ENCODE results near the gene NDRG3. TPM values are rescaled to one million over a fixed set of nuclear protein-coding genes. Genes with fewer than 3 reads are reported as not detected.
"Not testable (repeated sequence)": the region's sequence is repeated elsewhere in the genome, so short reads cannot be mapped to it uniquely, and the experiment has no call there.

The NDRG3 gene
- polyA plus RNA-seq, 1 donor: 37.4 TPM

DNA sequence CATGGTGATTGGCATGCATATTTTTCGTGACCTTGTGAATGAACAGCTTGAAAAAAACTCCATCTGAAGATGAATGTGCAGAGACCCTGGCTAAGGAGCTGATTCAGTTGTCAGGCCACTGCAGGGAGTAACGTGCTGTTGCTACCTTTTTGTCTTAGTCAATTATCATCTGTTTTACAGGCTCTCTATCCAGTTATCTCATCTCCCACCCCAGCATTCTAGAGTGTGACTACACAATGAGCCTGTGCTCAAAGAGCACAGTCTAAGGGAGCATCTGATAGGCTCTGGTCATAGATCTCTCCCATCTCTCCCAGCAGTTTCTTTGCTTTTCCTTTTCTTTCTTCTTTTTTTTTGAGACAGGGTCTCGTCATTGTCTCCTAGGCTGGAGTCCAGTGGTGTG, 45.5 kb downstream of the NDRG3 start:
- no peak for DNase-seq

DNA sequence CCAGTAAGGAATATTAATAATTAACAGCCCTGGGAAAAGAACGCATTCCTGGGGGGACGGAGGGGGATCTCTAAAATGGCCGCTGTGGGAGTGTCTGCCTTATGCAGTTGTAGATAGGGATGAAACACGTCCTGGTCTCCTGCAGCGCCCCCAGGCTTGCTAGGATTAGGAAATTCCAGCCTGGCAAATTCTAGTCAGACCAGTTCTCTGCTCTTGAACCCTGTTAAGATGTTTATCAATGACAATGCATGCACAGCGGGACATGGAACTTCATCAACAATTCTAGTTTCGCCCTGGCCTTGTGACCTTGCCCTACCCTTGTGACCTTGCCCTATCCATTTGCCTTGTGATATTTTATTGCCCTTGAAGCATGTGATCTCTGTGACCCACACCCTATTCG, 50.4 kb downstream of the NDRG3 start:
- not testable (repeated sequence) for DNase-seq

DNA sequence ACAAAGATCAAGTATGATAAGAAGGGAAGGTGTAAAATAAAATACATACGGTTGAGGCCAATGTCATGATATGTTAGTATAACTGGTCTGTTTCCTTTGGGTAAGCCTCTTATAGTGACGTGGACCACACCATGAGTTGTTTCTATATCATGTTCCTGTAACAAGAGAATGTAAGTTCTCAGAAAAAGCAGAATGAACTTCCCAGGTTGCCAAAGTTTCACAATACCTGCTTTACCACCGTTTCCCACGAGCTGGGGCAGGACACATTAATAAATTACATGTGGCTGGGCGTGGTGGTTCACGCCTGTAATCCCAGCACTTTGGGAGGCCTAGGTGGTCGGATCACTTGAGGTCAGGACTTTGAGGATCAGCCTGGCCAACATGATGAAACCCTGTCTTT, 57.3 kb downstream of the NDRG3 start:
- no peak for DNase-seq

DNA sequence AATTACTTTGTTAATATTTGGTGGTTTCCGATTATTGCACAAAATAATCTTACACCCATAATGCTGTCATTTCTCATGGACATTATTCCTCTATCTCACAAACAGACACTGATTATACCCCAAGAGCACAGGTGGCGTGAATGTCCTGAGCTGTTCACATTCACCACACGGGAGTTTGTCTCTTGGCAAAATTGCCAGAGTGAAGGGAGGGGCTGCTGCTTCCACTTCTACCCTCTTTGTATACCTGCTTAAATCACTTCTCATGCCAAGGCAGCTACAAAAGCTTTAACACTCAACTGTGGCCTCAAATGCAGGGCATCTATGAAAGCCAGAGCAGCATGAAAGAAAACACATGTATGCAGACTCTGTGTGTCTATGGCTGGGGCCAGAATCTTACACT, 58.0 kb downstream of the NDRG3 start:
- no peak for DNase-seq

DNA sequence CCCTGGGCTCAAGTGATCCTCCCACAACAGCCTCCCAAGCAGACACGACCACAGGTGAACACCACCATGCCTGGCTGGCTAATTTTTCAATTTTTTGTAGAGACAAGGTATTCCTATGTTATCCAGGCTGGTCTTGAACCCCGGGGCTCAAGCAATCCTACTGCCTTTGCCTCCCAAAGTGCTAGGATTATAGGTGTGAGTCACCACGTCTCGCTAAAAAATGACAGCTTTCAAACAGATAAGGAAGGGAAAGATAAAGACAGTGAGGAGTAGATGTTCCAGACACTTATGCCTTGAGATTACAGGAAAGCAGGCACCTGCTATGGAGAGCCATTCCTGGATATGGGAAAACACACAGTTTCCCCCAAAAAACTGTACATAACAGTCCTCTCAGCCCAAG, 58.9 kb downstream of the NDRG3 start:
- DNase-seq: no peak

DNA sequence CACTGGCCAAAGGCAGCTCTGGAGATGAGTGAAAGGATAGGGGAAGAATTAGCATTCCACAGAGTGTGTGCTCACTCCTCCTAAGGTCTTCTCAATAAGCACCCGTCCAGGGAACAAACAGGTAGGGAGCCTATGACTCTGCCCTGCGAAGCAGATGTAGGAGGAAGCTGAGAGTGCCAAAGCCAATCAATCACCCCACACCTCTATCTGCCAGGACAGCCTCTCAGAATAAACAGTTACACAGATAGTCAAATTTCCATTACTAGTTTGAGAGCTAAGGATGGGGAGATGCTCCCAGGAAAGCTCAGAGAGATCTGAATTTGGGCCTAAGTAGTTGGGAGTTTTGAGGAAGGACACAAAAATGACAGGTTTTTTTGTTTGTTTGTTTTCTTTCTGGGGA, 59.4 kb downstream of the NDRG3 start:
- no peak for DNase-seq

DNA sequence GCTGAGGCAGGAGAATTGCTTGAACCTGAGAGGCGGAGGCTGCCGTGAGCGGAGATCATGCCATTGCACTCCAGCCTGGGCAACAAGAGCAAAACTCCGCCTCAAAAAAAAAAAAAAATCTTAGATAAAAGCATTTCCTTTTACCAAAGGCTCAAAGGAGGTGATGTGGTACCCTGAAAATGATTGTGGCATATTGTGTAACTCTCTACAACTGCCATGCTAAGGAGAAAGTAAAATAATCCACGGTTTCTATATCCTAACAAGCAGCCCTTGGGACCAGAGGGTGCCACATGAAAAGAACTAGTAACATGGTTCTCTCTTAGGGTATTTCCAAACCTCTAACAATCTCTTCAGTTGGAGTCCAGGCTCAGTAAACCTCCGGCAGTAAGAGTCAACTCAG, 61.1 kb downstream of the NDRG3 start:
- no peak for DNase-seq

DNA sequence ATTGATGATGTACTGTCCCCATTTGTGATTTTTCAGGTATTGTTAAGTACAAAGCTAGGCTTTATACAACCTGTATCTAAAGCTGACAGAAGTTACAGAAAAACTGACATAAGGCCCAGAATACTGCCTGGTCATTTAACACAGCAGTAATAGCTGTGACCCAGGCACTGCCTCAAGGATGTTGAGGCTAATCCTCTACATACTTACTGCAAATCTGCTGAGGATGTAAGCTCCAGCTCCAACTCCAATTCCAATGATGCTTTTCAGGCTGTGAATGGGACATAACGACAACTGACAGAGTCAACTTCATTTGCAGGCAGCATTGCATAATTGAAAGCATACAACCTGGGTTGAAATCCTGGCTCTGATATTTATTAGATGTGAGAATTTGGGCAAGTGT, 63.6 kb downstream of the NDRG3 start:
- no peak for DNase-seq

DNA sequence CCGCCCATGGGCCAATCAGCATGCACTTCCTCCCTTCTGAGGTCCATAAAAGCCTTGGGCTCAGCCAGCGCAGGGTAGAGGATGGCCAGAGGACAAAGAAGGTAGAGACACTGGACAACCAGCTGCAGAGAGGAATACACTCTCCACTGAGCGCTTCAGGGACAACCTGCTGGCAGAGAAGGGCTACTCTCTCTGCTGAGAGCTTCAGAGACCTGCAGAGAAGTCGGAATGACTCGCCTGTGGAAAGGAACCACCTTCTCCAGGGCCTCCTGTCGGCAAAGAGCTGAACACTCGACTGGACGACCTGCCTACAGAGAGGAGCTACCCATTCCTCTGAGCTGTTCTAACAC, 68.5 kb downstream of the NDRG3 start:
- DNase-seq: no peak

DNA sequence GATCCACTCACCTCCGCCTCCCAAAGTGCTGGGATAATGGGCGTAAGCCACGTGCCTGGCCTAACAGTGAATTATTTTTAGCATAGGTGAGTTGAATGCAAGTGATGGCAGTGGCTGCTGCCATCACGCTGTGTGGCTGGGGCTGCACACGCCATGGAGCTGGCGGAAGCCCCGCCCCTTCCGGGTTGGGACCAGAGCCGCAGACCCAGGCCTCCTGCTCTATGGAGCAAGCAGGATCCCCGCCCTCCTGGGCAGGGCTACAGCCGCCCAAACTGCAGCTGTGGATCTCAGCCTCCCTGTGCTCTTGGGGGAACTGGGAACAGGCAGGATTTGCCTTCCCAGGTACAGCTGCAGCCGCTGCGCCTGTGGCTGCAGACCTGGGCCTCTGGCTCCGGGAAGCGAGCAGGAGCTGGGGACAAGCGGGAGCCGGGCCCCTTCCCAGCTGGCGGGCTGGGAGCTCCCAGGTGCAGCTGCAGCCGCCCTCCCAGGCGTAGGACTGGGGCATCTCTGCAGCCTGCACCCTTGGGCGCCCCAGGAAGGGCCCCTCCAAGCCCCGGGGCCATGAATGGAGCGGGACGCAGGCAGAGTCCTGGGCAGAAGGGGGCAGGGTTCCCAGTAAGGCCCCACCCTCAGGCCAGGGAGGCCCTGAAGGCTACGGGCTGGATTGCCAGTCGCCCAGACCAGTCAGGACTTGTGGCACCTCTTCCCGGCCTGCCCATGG, 69.0 kb downstream of the NDRG3 start:
- DNase-seq: no peak

DNA sequence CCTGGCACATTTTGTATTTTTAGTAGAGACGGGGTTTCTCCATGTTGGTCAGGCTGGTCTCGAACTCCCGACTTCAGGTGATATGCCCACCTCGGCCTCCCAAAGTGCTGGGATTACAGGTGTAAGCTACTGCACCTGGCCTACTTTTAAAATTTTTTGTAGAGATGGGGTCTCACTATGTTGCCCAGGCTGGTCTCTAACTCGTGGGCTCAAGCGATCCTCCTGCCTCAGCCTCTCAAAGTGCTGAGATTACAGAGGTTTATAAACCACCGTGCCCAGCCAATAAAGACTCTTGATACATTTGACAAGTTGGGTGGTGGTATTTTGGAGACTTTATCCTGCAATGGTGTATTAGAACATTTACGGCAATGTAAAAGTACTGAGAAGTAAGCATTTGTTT, 70.3 kb downstream of the NDRG3 start:
- DNase-seq: not testable (repeated sequence)

DNA sequence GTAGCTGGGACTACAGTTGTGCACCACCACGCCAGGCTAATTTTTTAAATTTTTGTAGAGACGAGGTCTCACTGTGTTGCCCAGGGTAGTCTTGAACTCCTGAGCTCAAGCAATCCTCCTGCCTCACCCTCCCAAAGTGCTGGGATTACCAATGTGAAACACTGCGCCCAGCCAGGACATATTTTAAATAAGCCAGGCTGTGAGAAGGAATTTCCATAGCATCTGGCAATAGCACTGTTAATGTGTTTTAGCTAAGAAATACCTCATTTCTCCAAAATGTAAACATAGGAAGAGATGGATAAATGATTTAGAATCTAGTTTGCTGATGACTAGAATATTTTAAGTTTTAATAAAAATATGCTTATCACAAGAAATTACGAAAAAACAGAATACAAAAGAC, 72.9 kb downstream of the NDRG3 start:
- no peak for DNase-seq

DNA sequence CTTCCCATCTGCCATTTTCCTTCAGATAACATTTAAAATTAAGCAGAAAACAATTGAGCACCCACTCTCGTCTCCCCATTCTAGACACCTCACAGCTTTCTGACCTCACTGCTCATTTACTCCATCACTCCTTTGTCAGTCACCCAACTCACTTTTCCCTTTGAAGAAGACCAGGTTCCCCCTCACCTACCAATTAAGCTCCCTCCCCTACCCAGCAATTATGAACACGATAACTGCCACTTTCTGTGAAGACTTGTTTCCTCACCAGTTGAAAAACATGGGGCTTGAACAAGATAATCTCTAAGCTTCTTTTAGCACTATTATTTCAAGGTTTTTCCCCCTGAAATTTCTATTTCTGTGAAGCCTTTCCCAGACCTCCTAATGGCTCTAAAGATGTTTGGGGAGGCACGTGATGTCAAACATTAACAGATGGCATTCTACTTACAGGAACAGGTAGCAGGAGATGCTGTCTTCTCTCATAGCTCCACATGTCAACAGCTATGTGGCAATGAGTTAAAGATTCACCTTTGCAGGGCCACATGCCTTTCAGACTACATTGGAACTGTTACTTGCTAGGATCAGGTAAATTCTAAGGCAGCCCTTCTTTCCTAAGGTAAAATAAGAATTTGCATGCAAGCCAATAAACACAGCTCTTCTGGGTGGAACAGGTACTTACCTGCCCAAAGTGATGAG, 75.1 kb downstream of the NDRG3 start:
- no peak for DNase-seq

DNA sequence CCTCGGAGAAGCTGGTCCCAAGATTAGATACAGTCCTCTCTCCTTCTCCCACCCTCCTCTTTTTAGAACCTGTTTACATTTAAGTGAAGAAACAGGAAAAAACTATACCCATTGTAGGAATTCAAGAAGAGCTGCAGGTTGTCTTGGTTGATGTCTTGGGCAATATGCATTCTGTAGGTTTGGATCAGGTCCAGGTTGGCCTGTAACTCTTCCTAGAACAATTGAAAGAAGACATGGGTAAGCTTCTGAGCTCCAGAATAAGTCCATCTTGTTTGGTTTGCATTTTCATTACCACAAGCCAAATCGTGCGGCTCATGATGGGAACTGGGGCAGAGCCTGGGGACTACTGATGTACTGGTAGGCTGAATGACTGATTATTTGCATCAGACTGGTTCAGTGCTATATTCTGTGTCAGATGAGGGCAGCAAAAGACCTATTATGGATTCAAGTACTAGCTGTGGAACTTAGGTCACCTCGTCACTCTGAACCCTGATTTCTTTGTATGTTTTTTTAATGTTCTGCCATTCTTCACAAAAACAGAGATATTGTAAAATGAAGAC, 79.6 kb downstream of the NDRG3 start:
- DNase-seq: no peak

DNA sequence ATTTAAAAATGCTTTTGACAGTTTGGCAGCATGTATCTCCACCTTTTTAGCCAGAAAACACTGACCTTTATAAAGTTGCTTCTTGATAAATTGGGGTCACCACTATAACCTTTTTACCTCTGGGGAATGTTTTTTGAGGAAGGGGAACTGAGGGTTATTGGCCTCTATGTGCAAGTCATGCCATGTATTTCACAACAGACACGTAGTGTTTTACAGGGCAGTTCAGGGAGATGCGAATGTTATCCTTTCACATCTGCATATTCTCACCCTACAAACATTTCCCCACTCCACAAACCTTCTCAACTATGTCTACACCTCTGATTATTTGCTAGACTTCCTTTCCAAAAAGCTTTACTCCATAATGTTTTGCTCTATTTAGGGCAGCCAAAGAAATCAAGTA, 82.9 kb downstream of the NDRG3 start:
- DNase-seq: no peak

DNA sequence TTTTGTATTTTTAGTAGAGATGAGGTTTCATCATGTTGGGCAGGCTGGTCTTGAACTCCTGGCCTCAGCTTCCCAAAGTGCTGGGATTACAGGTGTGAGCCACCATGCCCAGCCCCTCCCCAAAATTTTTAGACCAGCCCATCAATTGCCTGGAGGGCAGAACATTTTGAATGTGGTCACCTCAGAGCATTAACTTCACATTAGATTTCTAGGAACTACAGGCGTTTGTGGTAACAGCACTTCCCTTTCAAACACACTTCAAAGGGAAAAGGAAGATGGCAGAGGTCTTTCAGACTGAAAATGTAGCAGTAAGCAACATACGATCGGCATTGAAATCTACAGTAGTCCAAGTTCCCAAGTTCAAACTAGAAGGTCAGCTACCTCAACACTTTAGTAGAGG, 87.6 kb downstream of the NDRG3 start:
- DNase-seq: no peak

DNA sequence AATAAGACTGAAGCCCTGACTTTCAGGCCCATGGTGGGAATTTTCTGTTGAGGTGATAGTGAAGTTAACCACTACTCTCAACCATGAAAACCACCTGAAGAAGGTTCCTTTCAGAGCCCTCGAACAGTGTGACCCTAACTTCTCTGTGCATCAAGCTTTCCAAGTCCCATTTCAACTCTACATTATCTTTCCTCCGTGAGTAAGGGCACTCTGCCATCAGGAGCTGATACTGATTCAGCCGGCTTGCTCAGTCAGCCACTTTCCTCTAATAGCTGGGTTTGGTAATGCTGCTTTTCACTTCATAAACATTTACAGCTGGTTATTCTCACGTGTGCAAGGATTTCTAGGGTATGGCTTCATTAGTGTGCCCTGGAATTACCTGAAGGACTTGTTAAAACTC, 89.2 kb downstream of the NDRG3 start:
- no peak for DNase-seq

DNA sequence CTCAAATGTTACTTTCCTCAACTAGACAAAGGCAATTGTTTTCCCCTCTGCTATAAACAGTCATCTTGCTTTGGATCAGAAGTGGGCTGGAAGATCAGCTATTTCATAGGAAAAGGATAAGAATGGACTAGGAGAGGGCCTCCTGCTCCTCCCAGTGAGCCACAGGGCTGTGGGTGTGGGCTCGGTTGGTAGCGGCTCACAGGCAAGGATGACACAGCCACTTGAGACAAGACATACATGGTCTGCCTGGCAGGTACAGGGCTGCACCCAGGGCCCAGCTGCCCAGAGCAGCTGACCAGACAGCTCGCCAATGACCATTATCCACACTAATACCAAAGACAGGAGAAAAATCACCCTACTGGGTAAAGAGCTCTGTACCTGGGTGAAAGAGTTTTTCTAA, 90.9 kb downstream of the NDRG3 start:
- DNase-seq: no peak

DNA sequence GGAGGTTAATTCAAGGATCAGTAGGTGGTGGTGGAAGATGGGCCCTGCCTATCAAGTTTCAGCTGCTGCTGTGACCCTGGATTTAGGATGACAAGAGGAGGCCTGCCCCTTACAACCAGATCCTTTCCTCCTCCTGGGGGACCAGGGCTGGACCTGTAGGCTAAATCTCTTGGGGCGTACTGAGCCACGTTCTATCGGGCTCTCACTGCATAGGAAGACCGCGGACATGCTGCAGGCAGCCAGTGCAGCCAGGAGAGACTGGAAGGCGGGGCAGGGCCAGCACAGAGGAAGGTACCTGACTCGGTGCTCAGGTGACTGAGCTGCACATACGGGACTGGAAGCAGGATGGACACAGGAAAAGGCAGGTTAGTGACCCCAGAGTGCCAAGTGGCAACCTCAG, 91.4 kb downstream of the NDRG3 start:
- no peak for DNase-seq

DNA sequence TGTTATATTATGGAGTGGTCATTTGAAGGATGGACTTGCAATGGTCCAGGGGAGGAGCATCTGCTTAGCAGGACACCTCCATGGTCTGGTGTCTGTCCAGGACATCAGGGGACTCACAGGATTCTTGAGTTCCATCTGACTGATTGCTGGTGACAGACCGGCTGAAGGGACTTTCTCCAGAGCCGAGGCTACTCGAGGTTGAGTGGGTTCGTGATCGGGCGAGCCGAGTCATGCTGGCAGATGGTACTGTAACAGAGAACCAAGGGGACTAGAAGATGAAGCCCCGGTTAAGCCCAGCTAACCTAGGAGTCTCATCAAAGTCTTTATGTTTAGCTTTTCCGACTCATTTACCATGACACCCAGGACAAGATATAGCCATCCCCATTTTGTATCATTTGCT, 92.4 kb downstream of the NDRG3 start:
- DNase-seq: no peak

DNA sequence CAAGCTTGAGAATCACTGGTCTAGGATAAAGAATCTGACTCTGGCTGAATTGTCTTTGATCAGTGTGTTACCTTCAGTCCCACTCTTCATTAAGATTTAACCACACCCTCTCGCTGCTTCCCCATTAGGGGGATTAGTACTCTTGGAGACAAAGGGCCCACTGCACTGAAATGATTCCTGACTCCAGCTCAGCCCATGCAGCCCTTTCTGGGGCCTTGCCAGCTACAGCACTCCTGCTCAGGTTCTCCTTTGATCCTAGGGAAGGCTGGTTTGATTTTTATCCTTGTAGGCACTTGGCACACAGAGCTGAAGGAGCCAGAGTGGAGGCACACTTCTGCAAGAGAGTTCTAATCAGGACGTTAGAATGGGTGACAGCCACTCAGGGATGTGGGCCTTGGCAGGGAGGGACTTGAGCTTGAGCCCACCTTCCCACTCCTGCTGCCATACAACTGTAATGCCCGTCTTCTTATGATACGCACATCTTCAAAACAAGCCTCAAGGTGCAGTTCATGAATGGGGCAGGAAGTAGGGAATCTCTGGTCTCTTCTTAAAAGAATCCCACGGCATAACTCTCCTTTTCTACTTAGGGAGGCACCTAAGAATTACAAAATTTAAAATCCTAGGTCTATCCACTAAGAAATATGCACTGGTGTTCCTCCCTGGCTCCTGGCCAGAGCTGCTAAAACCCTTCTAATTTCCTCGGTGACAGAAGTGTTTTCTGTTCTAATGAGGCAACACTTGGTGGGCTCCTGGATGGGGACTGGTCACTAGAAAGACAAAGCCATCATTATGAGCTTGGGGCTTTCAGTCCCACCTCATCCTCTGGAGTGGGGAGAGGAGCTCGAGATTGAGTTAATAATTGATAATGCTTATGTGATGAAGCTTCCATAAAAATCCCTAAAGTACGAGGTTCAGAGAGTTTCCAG, 98.4 kb downstream of the NDRG3 start:
- no peak for DNase-seq

DNA sequence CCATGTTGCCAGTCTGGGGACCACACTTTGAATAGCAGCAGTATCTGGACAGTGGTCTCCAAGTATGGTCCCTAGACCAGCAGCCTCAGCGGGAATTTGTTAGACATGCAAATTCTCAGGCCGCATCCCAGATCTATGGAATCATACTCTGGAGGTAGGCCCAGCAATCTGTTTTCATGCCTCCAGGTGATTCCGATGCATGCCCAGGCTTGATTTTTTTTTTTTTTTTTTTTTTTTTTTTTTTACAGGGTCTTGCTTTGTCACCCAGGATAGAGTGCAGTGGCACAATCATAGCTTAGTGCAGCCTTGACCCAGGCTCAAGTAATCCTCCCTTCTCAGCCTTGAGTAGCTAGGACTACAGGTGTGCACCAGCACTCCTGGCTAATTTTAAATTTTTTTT, 99.2 kb downstream of the NDRG3 start:
- no peak for DNase-seq

DNA sequence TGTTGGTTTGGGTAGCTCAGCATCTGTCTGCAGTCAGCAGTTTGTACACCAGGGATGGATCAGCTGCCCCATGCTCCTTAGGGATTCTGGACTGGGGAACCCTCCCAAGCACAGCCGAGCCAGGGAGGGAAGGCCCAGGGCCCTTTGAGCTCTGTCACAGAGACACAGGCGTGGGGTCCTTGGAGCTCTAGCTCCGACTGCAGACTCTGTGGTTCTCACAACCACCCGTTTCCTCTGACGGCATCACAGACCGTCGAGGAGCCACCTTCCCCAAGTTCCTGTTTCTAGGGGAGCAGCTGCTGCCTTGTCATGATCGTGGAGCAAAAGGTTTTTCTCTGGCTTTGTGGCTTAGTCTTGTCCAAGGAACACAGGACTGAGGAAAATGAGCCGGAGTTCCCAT, 99.9 kb downstream of the NDRG3 start, which contains the start of gene SLA2:
SLA2 (minus strand) TSS at position 199 of the 400 bp plus-strand sequence. CDS start 4,861 bp downstream, outside the sequence.
- DNase-seq: no peak

Measured in left kidney (tissue), 2 donors.